ENCODE results near the gene ANKEF1.

GRCh38 chr20:10077886-10078285 is 43.1 kb downstream of the ANKEF1 start:
- TF ChIP-seq CTCF (IDR thresholded peaks at IDR 0.05) (no peak), POLR2A (IDR thresholded peaks at IDR 0.05) (no peak)
